Cardiac muscle cell (in vitro differentiated cells and primary cell): ENCODE data around the gene COL21A1. TPM values are rescaled to one million over a fixed set of nuclear protein-coding genes. Genes with fewer than 3 reads are reported as not detected.
A peak's percentile ranks its signal among the peaks of the same experiment; 100 is the strongest.

Experiments
- DNase-seq, 2 donors: peaks; one replicate each; pipeline versions ENCODE4 v3.0.0 to v3.0.0-alpha.2; 2010 to 2017; ENCODE audit warnings: low read depth in 1 of 2, low spot score in 1 of 2
- H3K27ac ChIP-seq: fragments of 200-600 bp; sonication (generic); 2 replicates; pipeline ENCODE4 v1.5.1; 2016
- H3K27me3 ChIP-seq: fragments of 200-600 bp; sonication (generic); 2 replicates; pipeline ENCODE4 v1.6.0; 2016; ENCODE audit warnings: control low read depth
- H3K36me3 ChIP-seq: fragments of 200-600 bp; sonication (generic); 2 replicates; pipeline ENCODE4 v1.5.1; 2016; ENCODE audit warnings: control low read depth
- H3K4me1 ChIP-seq: fragments of 200-600 bp; sonication (generic); 2 replicates; pipeline ENCODE4 v1.8.1; 2017; ENCODE audit warnings: low read depth, mild to moderate bottlenecking, mixed run types
- H3K4me3 ChIP-seq: fragments of 200-600 bp; sonication (generic); 2 replicates; pipeline ENCODE4 v1.5.1; 2016; ENCODE audit warnings: mild to moderate bottlenecking
- H3K9me3 ChIP-seq: fragments of 200-600 bp; sonication (generic); 2 replicates; pipeline ENCODE4 v1.5.1; 2017; ENCODE audit warnings: low read depth, mild to moderate bottlenecking, control low read depth
- polyA plus RNA-seq: library from polyadenylated mRNA; unstranded; fragments of >200 nt; fragmentation: Nextera tagmentation; extraction: Ambion mirVana; gene quantifications from 2 replicates; pipeline ENCODE4 v1.2.1, GENCODE V29; 2016
- total RNA-seq: library from RNA; depleted of rRNA; stranded (reverse); fragments of >200 nt; gene quantifications from 2 replicates; pipeline ENCODE4 v1.2.3, GENCODE V29; 2016
- TF ChIP-seq, protein P1 (sequence below): IDR thresholded peaks from 2 replicates; pipeline ENCODE4 v1.5.1; 2012; ENCODE audit warnings: low read depth, mild to moderate bottlenecking, low read length

COL21A1 gene
- total and polyA plus RNA-seq, 2 experiments from 2014 or later: 0.83 to 1.4 TPM

DNA sequence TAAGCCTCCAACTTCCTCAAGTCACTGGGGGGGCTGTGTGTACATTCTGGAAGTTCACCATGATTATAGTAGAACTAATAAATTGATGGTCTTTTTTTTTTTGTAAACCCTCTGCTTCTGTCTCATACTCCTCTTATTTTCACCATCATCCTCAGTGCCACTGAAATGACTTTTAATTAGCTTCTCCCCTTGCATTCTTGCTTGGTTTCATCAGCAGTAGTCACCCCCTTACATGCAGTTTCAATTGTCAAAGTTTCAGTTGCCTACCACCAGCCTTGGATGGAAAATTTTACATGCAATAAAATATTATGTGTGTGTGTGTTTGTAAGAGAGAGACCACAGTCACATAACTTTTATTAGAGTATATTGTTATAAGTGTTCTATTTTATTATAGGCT is 196.2 kb downstream of the COL21A1 start:
- Histone ChIP-seq H3K4me1 (peaks cover 7% of the 10 kb centered on the region), H3K27ac (no peak overlapping the region), H3K9me3 (no peaks in the 10 kb centered on the region), H3K4me3 (no peak overlapping the region), H3K36me3 (no peaks in the 10 kb centered on the region), H3K27me3 (no peaks in the 10 kb centered on the region)
- no peak for DNase-seq
- TF ChIP-seq, protein P1, sequence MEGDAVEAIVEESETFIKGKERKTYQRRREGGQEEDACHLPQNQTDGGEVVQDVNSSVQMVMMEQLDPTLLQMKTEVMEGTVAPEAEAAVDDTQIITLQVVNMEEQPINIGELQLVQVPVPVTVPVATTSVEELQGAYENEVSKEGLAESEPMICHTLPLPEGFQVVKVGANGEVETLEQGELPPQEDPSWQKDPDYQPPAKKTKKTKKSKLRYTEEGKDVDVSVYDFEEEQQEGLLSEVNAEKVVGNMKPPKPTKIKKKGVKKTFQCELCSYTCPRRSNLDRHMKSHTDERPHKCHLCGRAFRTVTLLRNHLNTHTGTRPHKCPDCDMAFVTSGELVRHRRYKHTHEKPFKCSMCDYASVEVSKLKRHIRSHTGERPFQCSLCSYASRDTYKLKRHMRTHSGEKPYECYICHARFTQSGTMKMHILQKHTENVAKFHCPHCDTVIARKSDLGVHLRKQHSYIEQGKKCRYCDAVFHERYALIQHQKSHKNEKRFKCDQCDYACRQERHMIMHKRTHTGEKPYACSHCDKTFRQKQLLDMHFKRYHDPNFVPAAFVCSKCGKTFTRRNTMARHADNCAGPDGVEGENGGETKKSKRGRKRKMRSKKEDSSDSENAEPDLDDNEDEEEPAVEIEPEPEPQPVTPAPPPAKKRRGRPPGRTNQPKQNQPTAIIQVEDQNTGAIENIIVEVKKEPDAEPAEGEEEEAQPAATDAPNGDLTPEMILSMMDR: no peak

DNA sequence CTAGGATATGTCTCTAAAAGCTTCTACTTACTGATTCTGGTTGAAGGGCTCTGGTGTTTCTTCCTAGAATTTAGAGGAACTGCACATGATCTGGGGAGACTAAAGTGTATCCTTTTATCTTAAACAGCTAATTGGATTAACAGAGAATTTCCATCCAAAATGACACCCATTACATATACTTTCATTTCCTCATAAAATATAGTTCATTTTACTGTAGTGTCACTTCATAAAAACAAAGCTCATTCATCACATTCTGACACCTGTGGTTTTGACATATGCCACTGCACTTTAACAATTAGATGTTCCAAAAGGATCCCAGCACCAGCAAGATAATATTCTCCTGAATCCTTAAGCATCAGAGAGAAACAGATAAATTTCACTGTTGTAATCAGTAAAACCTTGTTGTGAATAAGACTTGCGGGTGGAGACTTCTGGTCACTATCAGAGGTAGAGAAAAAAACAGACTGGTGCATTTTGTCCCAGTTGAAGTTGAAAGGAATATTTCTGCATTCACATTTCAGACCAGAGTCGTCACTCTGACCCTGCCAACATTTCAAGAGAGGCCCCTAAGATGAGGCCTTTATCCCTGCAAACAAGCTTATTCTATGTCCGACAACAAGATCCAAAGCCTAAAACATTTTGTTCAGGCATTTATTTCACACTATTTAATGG is 196.7 kb downstream of the COL21A1 start:
- no peaks in the 10 kb centered on the region for H3K9me3 ChIP-seq
- DNase-seq: no peak
- H3K27me3 ChIP-seq: no peaks in the 10 kb centered on the region
- no peak overlapping the region for H3K27ac ChIP-seq
- H3K36me3 ChIP-seq: no peaks in the 10 kb centered on the region
- peaks cover 7% of the 10 kb centered on the region for H3K4me1 ChIP-seq
- TF ChIP-seq, protein P1: no peak
- H3K4me3 ChIP-seq: no peak overlapping the region

DNA sequence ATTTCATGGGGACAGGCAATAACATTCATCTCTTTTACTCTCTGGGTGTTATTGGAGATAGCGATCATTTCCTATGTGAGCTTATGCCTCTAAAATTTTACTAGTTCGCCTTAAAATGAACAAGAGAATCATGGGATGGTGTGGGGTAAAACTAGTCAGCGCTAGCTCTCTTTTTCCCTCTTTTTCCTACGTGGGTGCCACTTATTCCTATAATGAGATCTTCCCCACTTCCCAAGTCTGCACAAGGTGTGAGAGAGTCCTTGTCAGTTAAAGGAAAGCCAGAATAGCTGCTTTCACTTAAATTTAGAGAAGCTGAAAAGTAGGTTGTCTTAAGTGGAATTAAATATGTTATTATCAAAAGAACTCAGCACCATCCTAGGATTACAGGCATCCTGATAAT is 198.8 kb downstream of the COL21A1 start:
- H3K4me3 ChIP-seq: no peak overlapping the region
- TF ChIP-seq, protein P1: no peak
- peaks cover 7% of the 10 kb centered on the region for H3K4me1 ChIP-seq
- H3K27me3 ChIP-seq: no peaks in the 10 kb centered on the region
- H3K36me3 ChIP-seq: no peaks in the 10 kb centered on the region
- H3K9me3 ChIP-seq: no peaks in the 10 kb centered on the region
- DNase-seq: no peak
- H3K27ac ChIP-seq: no peak overlapping the region

DNA sequence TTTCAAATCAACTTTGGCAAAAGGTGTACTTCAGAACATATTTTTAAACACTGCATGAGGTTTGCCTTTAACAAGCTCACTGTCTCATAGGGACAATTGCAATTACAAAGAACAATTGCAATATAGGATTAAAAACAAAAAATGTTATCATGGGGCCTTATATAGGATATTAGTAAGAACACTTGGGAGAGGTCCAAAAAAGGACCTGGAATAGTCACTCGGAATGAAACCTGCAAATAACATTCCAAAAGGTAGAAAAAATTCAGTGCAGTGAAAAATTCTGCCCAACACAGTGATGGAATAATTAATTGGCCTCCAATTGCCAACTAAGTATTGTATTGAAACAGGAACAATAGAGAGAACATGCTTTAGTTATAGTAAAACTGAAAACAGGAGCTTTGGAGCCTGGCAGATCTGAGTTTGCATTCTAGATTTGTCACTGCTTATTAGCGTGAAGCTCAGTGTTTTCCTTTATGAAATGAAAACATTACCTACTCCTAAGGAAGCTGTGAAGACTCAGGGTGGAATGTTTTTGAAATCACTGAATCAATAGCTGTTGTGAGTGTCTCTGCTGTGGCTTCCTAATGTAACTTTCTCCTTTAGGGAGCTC is 199.3 kb downstream of the COL21A1 start:
- H3K4me1 ChIP-seq: peaks cover 7% of the 10 kb centered on the region
- H3K9me3 ChIP-seq: no peaks in the 10 kb centered on the region
- H3K27me3 ChIP-seq: no peaks in the 10 kb centered on the region
- TF ChIP-seq, protein P1: no peak
- no peak overlapping the region for H3K4me3 ChIP-seq
- no peak for DNase-seq
- no peaks in the 10 kb centered on the region for H3K36me3 ChIP-seq
- no peak overlapping the region for H3K27ac ChIP-seq

DNA sequence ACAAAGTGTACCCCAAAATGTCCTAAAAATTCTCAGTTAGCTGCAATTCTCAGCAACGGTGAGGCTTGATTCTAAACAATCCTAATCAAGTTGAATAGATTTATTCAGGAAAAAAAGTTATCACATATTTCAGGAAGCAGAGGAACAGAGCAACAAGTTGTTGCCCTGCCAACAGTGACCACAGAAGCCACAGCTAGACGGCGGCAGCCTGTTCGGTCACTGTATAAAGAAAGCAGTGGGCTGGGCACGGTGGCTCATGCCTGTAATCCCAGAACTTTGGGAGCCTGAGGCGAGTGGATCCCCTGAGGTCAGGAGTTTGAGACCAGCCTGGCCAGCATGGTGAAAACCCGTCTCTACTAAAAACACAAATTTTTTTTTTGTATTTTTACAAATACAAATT is 200.8 kb downstream of the COL21A1 start:
- Histone ChIP-seq H3K4me3 (no peak overlapping the region), H3K4me1 (peaks cover 7% of the 10 kb centered on the region), H3K27ac (no peak overlapping the region), H3K27me3 (no peaks in the 10 kb centered on the region), H3K36me3 (no peaks in the 10 kb centered on the region), H3K9me3 (no peaks in the 10 kb centered on the region)
- TF ChIP-seq, protein P1: no peak
- DNase-seq: peak in 1 of 2 donors; percentile 92
